PC-3 (cell line): ENCODE measurements around the gene COL27A1. TPM values are rescaled to one million over a fixed set of nuclear protein-coding genes. Genes with fewer than 3 reads are reported as not detected.

Experiments used
- ATAC-seq: fragments of 200-7000 bp; cut with Tn5 transposase; 2 replicates; pipeline ENCODE4 v1.9.1; 2020; ENCODE audit warnings: mild to moderate bottlenecking, moderate library complexity
- BruUV-seq: library from RNA; stranded (reverse); fragments of 400-500 nt; replicated peaks from 2 replicates; lab custom pipeline; 2021; lab: Mats Ljungman, UMichigan
- CTCF ChIA-PET: fragments of 300-600 bp; sonication (Branson Sonifier 250); formaldehyde crosslinking; loops from one replicate; lab custom pipeline; 2022; ENCODE audit warnings: antibody characterized with exemption; lab: Charles Lee
- POLR2A ChIA-PET: fragments of 300-600 bp; sonication (Branson Sonifier 250); formaldehyde crosslinking; loops from one replicate; lab custom pipeline; 2022; ENCODE audit warnings: antibody characterized with exemption; ENCODE audit not compliant: unreplicated experiment; lab: Charles Lee
- DNase-seq: peaks from one replicate; pipeline ENCODE4 v3.0.0-alpha.2; 2015
- H2AFZ ChIP-seq: fragments of 300-600 bp; sonication (generic); 2 replicates; pipeline ENCODE4 v1.6.0; 2016; ENCODE audit warnings: antibody characterized with exemption, low read length
- H3F3A ChIP-seq: fragments of 300-600 bp; sonication (generic); one replicate; pipeline ENCODE4 v1.6.0; 2017; ENCODE audit warnings: antibody characterized with exemption, low read length, control low read depth, mild to moderate bottlenecking; ENCODE audit not compliant: unreplicated experiment
- H3K27ac ChIP-seq: fragments of 300-600 bp; sonication (generic); 2 replicates; pipeline ENCODE4 v1.5.1; 2016; ENCODE audit warnings: mild to moderate bottlenecking, low read length
- H3K27me3 ChIP-seq: fragments of 300-600 bp; sonication (generic); 2 replicates; pipeline ENCODE4 v1.6.1; 2016; ENCODE audit warnings: low read length, mixed read lengths
- H3K36me3 ChIP-seq: fragments of 300-600 bp; sonication (generic); 2 replicates; pipeline ENCODE4 v1.6.1; 2016; ENCODE audit warnings: low read depth, mixed run types, low read length, mixed read lengths
- H3K4me1 ChIP-seq: fragments of 300-600 bp; sonication (generic); 2 replicates; pipeline ENCODE4 v1.5.1; 2016; ENCODE audit warnings: low read length; ENCODE audit not compliant: insufficient read depth
- H3K4me2 ChIP-seq: fragments of 300-600 bp; sonication (generic); 2 replicates; pipeline ENCODE4 v1.6.0; 2016; ENCODE audit warnings: low read length
- H3K4me3 ChIP-seq: fragments of 300-600 bp; sonication (generic); 2 replicates; pipeline ENCODE4 v1.5.1; 2016; ENCODE audit warnings: mild to moderate bottlenecking, low read length, mixed read lengths
- H3K79me2 ChIP-seq: fragments of 300-600 bp; sonication (generic); 2 replicates; pipeline ENCODE4 v1.6.1; 2017; ENCODE audit warnings: low read length, mixed read lengths
- H3K9ac ChIP-seq: fragments of 300-600 bp; sonication (generic); 2 replicates; pipeline ENCODE4 v1.6.0; 2016; ENCODE audit warnings: mild to moderate bottlenecking, low read length
- H3K9me2 ChIP-seq: fragments of 300-600 bp; sonication (generic); replicated peaks from 2 replicates; pipeline ENCODE4 v1.6.1; 2016; ENCODE audit warnings: mixed run types, low read length, mixed read lengths
- H3K9me3 ChIP-seq: fragments of 300-600 bp; sonication (generic); 2 replicates; pipeline ENCODE4 v1.6.1; 2016; ENCODE audit warnings: low read length, mixed read lengths
- H4K20me1 ChIP-seq: fragments of 300-600 bp; sonication (generic); 2 replicates; pipeline ENCODE4 v1.6.1; 2016; ENCODE audit warnings: low read length, mixed read lengths
- EZH2 ChIP-seq: fragments of 300-600 bp; sonication (generic); IDR thresholded peaks from one replicate; pipeline ENCODE4 v1.6.1; 2017; ENCODE audit warnings: antibody characterized with exemption, mild to moderate bottlenecking, low read length; ENCODE audit not compliant: unreplicated experiment
- EZH2phosphoT487 ChIP-seq: fragments of 300-600 bp; sonication (generic); IDR thresholded peaks from 2 replicates; pipeline ENCODE4 v1.6.1; 2018; ENCODE audit warnings: mild to moderate bottlenecking, antibody characterized with exemption, low read length, borderline replicate concordance
- intact Hi-C: fragments of 100-400 bp; cut with micrococcal nuclease; formaldehyde crosslinking; loops from 2 replicates; pipeline ENCODE4 v1.9.0; 2023
- total RNA-seq: library from RNA; depleted of rRNA; stranded (reverse); fragments of >200 nt; gene quantifications from 2 replicates; pipeline ENCODE4 v1.2.3, GENCODE V29; 2014
- TF ChIP-seq, protein P1 (sequence below): fragments of 300-600 bp; sonication (generic); conservative IDR thresholded peaks from 2 replicates; pipeline ENCODE4 v1.5.1; 2017; ENCODE audit warnings: antibody characterized with exemption, low read depth, mild to moderate bottlenecking, low read length

COL27A1 gene
- total RNA-seq, 1 experiment from 2014 or later, result 4.3 TPM

GRCh38 chr9:114280636-114281472 lies 125.5 kb downstream of the COL27A1 start:
- POLR2A ChIA-PET, result no interaction called here
- Histone ChIP-seq H3K4me1 (peaks cover 42% of the 10 kb centered on the region), H3K79me2 (no peaks in the 10 kb centered on the region), H3K27me3 (no peaks in the 10 kb centered on the region), H3K9me3 (no peaks in the 10 kb centered on the region), H3K4me2 (no peak overlapping the region), H3F3A (no peaks in the 10 kb centered on the region), H3K27ac (no peak overlapping the region), H3K4me3 (no peak overlapping the region), H3K9ac (no peak overlapping the region), H3K9me2 (no peaks in the 10 kb centered on the region), H3K36me3 (no peaks in the 10 kb centered on the region), H4K20me1 (no peaks in the 10 kb centered on the region), H2AFZ (no peak overlapping the region)
- no peak for ATAC-seq
- CTCF ChIA-PET, result no interaction called here
- TF ChIP-seq, protein P1, sequence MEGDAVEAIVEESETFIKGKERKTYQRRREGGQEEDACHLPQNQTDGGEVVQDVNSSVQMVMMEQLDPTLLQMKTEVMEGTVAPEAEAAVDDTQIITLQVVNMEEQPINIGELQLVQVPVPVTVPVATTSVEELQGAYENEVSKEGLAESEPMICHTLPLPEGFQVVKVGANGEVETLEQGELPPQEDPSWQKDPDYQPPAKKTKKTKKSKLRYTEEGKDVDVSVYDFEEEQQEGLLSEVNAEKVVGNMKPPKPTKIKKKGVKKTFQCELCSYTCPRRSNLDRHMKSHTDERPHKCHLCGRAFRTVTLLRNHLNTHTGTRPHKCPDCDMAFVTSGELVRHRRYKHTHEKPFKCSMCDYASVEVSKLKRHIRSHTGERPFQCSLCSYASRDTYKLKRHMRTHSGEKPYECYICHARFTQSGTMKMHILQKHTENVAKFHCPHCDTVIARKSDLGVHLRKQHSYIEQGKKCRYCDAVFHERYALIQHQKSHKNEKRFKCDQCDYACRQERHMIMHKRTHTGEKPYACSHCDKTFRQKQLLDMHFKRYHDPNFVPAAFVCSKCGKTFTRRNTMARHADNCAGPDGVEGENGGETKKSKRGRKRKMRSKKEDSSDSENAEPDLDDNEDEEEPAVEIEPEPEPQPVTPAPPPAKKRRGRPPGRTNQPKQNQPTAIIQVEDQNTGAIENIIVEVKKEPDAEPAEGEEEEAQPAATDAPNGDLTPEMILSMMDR, result no peak
- no peak for TF ChIP-seq EZH2
- TF ChIP-seq EZH2phosphoT487, result no peak
- BruUV-seq, result no TSS peak
- intact Hi-C loops, result no loop called here
- no peak for DNase-seq

DNA sequence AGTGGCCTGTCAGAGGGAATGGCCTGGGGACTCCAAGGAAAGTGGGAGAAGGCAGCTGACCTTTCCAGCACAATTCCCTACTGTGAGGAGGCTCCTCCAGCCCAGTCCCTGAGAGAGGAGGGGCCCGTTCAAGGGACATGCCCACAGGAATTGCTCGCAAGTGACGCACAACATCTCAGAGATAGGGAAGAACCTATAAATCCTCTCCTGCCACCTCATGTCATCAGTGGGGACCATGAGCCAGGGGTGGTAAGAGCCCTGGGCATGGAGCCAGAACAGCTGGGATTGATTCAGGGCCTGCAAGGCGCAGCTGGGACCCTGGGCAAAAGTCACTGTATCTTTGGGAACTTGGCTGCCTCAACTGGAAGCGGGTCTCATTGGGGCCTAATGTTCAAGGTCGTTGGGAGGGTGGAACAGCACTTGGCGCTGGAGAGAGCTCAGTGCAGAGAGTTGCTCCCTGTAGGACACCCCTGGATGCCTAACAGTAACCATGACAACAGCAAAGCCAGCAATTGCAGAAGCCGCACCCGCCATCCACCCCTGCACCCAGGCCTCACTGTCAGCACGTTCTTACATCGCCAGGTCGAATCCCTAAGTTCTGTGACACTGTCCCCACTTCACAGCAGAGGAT lies 126.3 kb downstream of the COL27A1 start:
- H4K20me1 ChIP-seq, result no peaks in the 10 kb centered on the region
- no peak overlapping the region for H3K9ac ChIP-seq
- intact Hi-C loops, result no loop called here
- no peaks in the 10 kb centered on the region for H3K36me3 ChIP-seq
- H2AFZ ChIP-seq, result no peak overlapping the region
- no TSS peak for BruUV-seq
- no peaks in the 10 kb centered on the region for H3K9me2 ChIP-seq
- no peak for TF ChIP-seq EZH2
- TF ChIP-seq, protein P1, result no peak
- TF ChIP-seq EZH2phosphoT487, result no peak
- no peaks in the 10 kb centered on the region for H3K9me3 ChIP-seq
- no peak overlapping the region for H3K27ac ChIP-seq
- no peaks in the 10 kb centered on the region for H3K79me2 ChIP-seq
- no peak overlapping the region for H3K4me3 ChIP-seq
- no peaks in the 10 kb centered on the region for H3K27me3 ChIP-seq
- ChIA-PET CTCF (no interaction called here), POLR2A (no interaction called here)
- peaks cover 35% of the 10 kb centered on the region for H3K4me1 ChIP-seq
- no peak for ATAC-seq
- H3K4me2 ChIP-seq, result no peak overlapping the region
- DNase-seq, result no peak
- H3F3A ChIP-seq, result no peaks in the 10 kb centered on the region

DNA sequence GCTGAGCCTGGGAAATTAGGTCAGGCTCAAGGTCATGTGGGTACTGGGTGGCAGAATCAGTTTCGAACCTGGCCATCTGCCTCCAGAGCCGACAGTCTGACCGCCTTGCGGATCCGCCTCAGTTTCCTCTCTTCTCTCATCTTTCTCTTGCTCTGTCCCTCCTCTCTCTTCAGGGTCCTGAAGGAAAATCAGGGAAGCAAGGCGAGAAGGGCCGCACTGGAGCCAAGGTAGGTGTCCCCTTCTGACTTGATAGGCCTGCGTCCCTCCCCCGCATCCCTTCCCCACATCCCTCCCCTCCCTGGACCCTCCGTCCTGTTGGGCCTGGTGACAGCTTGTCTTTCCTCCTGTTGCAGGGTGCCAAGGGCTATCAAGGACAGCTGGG lies 126.8 kb downstream of the COL27A1 start:
- no peak overlapping the region for H3K4me2 ChIP-seq
- H3K9me3 ChIP-seq, result no peaks in the 10 kb centered on the region
- no peak overlapping the region for H2AFZ ChIP-seq
- CTCF ChIA-PET, result no interaction called here
- H3K9ac ChIP-seq, result no peak overlapping the region
- no peak overlapping the region for H3K27ac ChIP-seq
- H3K4me1 ChIP-seq, result peaks cover 30% of the 10 kb centered on the region
- BruUV-seq, result no TSS peak
- H4K20me1 ChIP-seq, result no peaks in the 10 kb centered on the region
- H3K9me2 ChIP-seq, result no peaks in the 10 kb centered on the region
- DNase-seq (no peak), ATAC-seq (no peak)
- H3K79me2 ChIP-seq, result no peaks in the 10 kb centered on the region
- intact Hi-C loops, result no loop called here
- H3K27me3 ChIP-seq, result no peaks in the 10 kb centered on the region
- POLR2A ChIA-PET, result no interaction called here
- no peak overlapping the region for H3K4me3 ChIP-seq
- H3K36me3 ChIP-seq, result no peaks in the 10 kb centered on the region
- TF ChIP-seq EZH2 (no peak), EZH2phosphoT487 (no peak)
- TF ChIP-seq, protein P1, result no peak
- no peaks in the 10 kb centered on the region for H3F3A ChIP-seq
